ENCODE data around the gene PPL.

The PPL gene

GRCh38 chr16:4884972-4885874 is 51.7 kb downstream of the PPL start:
- DNase-seq (ENCODE audit: low spot score) = no peak

GRCh38 chr16:4884209-4884608 is 52.7 kb downstream of the PPL start:
- DNase-seq (ENCODE audit: low spot score) = no peak

- no peak for DNase-seq (ENCODE audit: low spot score)
Measured at GRCh38 chr16:4883501-4883900, 53.4 kb downstream of the PPL start.

GRCh38 chr16:4882633-4883285 is 54.2 kb downstream of the PPL start:
- no peak for DNase-seq (ENCODE audit: low spot score)

GRCh38 chr16:4882000-4882632 is 54.8 kb downstream of the PPL start:
- no peak for DNase-seq (ENCODE audit: low spot score)

- no peak for DNase-seq (ENCODE audit: low spot score)
Measured at GRCh38 chr16:4880006-4880580, 56.9 kb downstream of the PPL start.

GRCh38 chr16:4879049-4879448 is 57.9 kb downstream of the PPL start:
- DNase-seq (ENCODE audit: low spot score) = no peak

- DNase-seq (ENCODE audit: low spot score) = no peak
Measured at GRCh38 chr16:4877380-4877685, 59.6 kb downstream of the PPL start.

- no peak for DNase-seq (ENCODE audit: low spot score)
Measured at GRCh38 chr16:4876646-4877379, 60.1 kb downstream of the PPL start.

GRCh38 chr16:4874666-4875065 is 62.3 kb downstream of the PPL start:
- no peak for DNase-seq (ENCODE audit: low spot score)

- no peak for DNase-seq (ENCODE audit: low spot score)
Measured at GRCh38 chr16:4873091-4873490, 63.9 kb downstream of the PPL start.

- no peak for DNase-seq (ENCODE audit: low spot score)
Measured at GRCh38 chr16:4871071-4871470, 65.9 kb downstream of the PPL start.

- DNase-seq (ENCODE audit: low spot score) = no peak
Measured at GRCh38 chr16:4870138-4870671, 66.7 kb downstream of the PPL start.

GRCh38 chr16:4869147-4869805 is 67.7 kb downstream of the PPL start:
- no peak for DNase-seq (ENCODE audit: low spot score)

GRCh38 chr16:4868535-4868934 is 68.4 kb downstream of the PPL start:
- DNase-seq (ENCODE audit: low spot score) = no peak

- DNase-seq (ENCODE audit: low spot score) = no peak
Measured at GRCh38 chr16:4868026-4868425, 68.9 kb downstream of the PPL start.

GRCh38 chr16:4866586-4866985 is 70.4 kb downstream of the PPL start:
- no peak for DNase-seq (ENCODE audit: low spot score)

- no peak for DNase-seq (ENCODE audit: low spot score)
Measured at GRCh38 chr16:4865231-4865860, 71.6 kb downstream of the PPL start.

GRCh38 chr16:4864728-4865127 is 72.2 kb downstream of the PPL start:
- DNase-seq (ENCODE audit: low spot score) = no peak

GRCh38 chr16:4862639-4863038 is 74.3 kb downstream of the PPL start:
- no peak for DNase-seq (ENCODE audit: low spot score)
